MM.1S (cell line): Measurements from ENCODE around the gene MAP3K5.

Source experiments
- DNase-seq: peaks from one replicate; pipeline ENCODE4 v3.0.0-alpha.2; 2015
- H2AFZ ChIP-seq: fragments of 300-600 bp; sonication (generic); 2 replicates; pipeline ENCODE4 v1.6.0; 2016; ENCODE audit warnings: antibody characterized with exemption, low read length
- H3F3A ChIP-seq: fragments of 300-600 bp; sonication (generic); 2 replicates; pipeline ENCODE4 v1.6.1; 2016; ENCODE audit warnings: mild to moderate bottlenecking, antibody characterized with exemption, low read length, moderate library complexity, mixed read lengths; ENCODE audit not compliant: insufficient read depth
- H3K27ac ChIP-seq: fragments of 300-600 bp; sonication (generic); 2 replicates; pipeline ENCODE4 v1.5.1; 2016; ENCODE audit warnings: mild to moderate bottlenecking, low read length
- H3K27me3 ChIP-seq: fragments of 300-600 bp; sonication (generic); replicated peaks from 2 replicates; pipeline ENCODE4 v1.6.0; 2016; ENCODE audit warnings: low read length; ENCODE audit not compliant: insufficient read depth
- H3K36me3 ChIP-seq: fragments of 300-600 bp; sonication (generic); replicated peaks from 2 replicates; pipeline ENCODE4 v1.6.1; 2016; ENCODE audit warnings: mild to moderate bottlenecking, low read length, mixed read lengths; ENCODE audit not compliant: insufficient read depth
- H3K4me1 ChIP-seq: fragments of 300-600 bp; sonication (generic); 2 replicates; pipeline ENCODE4 v1.6.1; 2016; ENCODE audit warnings: low read length, mixed read lengths
- H3K4me2 ChIP-seq: fragments of 300-600 bp; sonication (generic); 2 replicates; pipeline ENCODE4 v1.6.0; 2016; ENCODE audit warnings: low read depth, low read length
- H3K4me3 ChIP-seq: fragments of 300-600 bp; sonication (generic); 2 replicates; pipeline ENCODE4 v1.5.1; 2016; ENCODE audit warnings: low read length, mixed read lengths
- H3K79me2 ChIP-seq: fragments of 300-600 bp; sonication (generic); 2 replicates; pipeline ENCODE4 v1.6.1; 2016; ENCODE audit warnings: mixed run types, low read length, mixed read lengths
- H3K9ac ChIP-seq: fragments of 300-600 bp; sonication (generic); 2 replicates; pipeline ENCODE4 v1.6.1; 2016; ENCODE audit warnings: low read length, mixed read lengths
- H3K9me2 ChIP-seq: fragments of 300-600 bp; sonication (generic); replicated peaks from 2 replicates; pipeline ENCODE4 v1.6.1; 2016; ENCODE audit warnings: mild to moderate bottlenecking, low read length, mixed read lengths; ENCODE audit not compliant: insufficient read depth
- H3K9me3 ChIP-seq: fragments of 300-600 bp; sonication (generic); replicated peaks from 2 replicates; pipeline ENCODE4 v1.6.1; 2016; ENCODE audit warnings: mild to moderate bottlenecking, low read length, mixed read lengths; ENCODE audit not compliant: insufficient read depth
- H4K20me1 ChIP-seq: fragments of 300-600 bp; sonication (generic); 2 replicates; pipeline ENCODE4 v1.6.1; 2016; ENCODE audit warnings: mild to moderate bottlenecking, low read length, moderate library complexity, mixed read lengths; ENCODE audit not compliant: insufficient read depth
- EZH2 ChIP-seq: fragments of 300-600 bp; sonication (generic); optimal IDR thresholded peaks from 2 replicates; pipeline ENCODE3; 2017; ENCODE audit warnings: low read depth, mild to moderate bottlenecking, antibody characterized with exemption, low read length, mixed read lengths
- EZH2phosphoT487 ChIP-seq: fragments of 300-600 bp; sonication (generic); IDR thresholded peaks from 2 replicates; pipeline ENCODE4 v1.6.1; 2018; ENCODE audit warnings: antibody characterized with exemption, low read length
- TF ChIP-seq, protein P1 (sequence below): fragments of 300-600 bp; sonication (generic); IDR thresholded peaks from 2 replicates; pipeline ENCODE4 v1.5.1; 2016; ENCODE audit warnings: antibody characterized with exemption, low read length, mixed read lengths

MAP3K5 gene

GRCh38 chr6:136609873-136610706, 182.2 kb downstream of the MAP3K5 start:
- Histone ChIP-seq H3K4me3 (no peak overlapping the region), H3K9me3 (no peaks in the 10 kb centered on the region), H2AFZ (no peak overlapping the region), H3K27me3 (no peaks in the 10 kb centered on the region), H4K20me1 (no peaks in the 10 kb centered on the region), H3F3A (no peaks in the 10 kb centered on the region), H3K4me2 (no peak overlapping the region), H3K4me1 (peaks cover 7% of the 10 kb centered on the region; the same call in 1 of the 2 replicates), H3K36me3 (no peaks in the 10 kb centered on the region), H3K79me2 (no peaks in the 10 kb centered on the region), H3K9me2 (no peaks in the 10 kb centered on the region), H3K27ac (no peak overlapping the region), H3K9ac (no peak overlapping the region)
- no peak for DNase-seq
- TF ChIP-seq EZH2 (no peak), EZH2phosphoT487 (no peak)

DNA sequence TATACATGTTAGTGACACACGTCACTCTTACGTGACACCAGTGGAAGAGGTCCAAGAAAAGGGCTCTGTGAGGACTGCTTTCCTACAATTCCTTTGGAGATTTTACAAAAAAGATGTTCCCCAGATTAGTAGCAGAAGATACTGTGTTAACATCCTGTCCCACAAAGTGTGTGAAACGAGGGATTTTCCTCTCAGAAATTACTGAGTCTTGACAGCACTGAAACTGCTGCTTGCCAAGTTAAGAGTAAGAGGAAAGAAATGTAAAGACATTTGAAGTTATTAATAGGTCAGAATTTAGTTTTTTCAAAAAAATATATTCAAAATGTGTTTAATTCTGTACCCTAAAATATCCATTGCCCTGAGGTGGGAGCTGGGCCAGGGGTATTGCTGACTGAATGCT, 183.3 kb downstream of the MAP3K5 start:
- Histone ChIP-seq H3K27ac (no peak overlapping the region), H3K9ac (no peak overlapping the region)

DNA sequence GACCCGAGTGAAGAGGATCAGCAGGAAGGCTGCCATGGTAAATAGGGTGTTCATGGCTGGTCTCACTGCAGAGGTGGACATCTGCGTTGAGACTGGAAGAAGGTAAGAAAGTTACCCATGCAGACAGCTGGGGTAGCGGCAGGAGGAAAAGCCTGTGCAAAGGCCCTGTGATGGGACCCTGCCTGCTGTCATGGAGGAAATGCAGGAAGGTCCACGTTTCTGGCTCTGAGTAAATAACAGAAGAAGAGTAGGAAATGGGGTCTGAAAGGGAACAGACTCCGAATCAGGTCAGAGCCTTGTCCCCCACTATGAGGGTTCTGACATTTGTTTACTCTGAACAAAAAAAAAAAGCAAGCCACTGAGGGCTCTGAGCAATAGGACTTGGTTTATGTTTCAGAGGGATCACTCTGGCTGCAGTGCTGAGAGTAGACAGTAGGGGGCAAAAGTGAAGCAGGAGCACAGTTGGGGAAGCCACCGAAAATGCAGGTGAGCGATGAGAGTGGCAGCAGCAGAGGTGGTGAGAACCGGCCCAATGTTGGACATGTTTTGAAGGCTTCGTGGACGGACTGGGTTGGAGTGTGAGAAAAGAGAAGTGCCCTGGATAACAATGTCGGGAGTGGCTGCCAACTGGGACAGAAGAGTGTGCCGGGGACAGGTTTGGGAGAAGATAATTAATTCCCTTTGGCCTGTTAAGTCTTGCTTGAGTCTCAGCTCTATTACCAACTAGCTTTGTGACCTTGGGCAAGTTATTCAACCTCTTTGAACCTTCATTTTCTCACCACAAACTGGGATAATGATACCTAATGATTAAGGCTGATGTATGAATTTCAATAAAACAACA, 184.1 kb downstream of the MAP3K5 start:
- Histone ChIP-seq H3K27ac (no peak overlapping the region), H3K4me2 (no peak overlapping the region; the same call in 1 of the 2 replicates), H3K36me3 (no peaks in the 10 kb centered on the region), H3K9me2 (no peaks in the 10 kb centered on the region), H3K27me3 (no peaks in the 10 kb centered on the region), H3K9ac (no peak overlapping the region), H3K4me1 (peaks cover 7% of the 10 kb centered on the region; the same call in 1 of the 2 replicates), H3K79me2 (no peaks in the 10 kb centered on the region), H3K4me3 (no peak overlapping the region), H3K9me3 (no peaks in the 10 kb centered on the region), H4K20me1 (no peaks in the 10 kb centered on the region), H3F3A (no peaks in the 10 kb centered on the region), H2AFZ (no peak overlapping the region)
- peak; percentile 62 for DNase-seq
- TF ChIP-seq EZH2phosphoT487 = no peak
- TF ChIP-seq, protein P1, sequence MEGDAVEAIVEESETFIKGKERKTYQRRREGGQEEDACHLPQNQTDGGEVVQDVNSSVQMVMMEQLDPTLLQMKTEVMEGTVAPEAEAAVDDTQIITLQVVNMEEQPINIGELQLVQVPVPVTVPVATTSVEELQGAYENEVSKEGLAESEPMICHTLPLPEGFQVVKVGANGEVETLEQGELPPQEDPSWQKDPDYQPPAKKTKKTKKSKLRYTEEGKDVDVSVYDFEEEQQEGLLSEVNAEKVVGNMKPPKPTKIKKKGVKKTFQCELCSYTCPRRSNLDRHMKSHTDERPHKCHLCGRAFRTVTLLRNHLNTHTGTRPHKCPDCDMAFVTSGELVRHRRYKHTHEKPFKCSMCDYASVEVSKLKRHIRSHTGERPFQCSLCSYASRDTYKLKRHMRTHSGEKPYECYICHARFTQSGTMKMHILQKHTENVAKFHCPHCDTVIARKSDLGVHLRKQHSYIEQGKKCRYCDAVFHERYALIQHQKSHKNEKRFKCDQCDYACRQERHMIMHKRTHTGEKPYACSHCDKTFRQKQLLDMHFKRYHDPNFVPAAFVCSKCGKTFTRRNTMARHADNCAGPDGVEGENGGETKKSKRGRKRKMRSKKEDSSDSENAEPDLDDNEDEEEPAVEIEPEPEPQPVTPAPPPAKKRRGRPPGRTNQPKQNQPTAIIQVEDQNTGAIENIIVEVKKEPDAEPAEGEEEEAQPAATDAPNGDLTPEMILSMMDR = peak; percentile 91
- no peak for TF ChIP-seq EZH2

More for the DNA sequence above, 183.3 kb downstream of the MAP3K5 start:
- no peak overlapping the region for H3K4me3 ChIP-seq
- no peaks in the 10 kb centered on the region for H3K79me2 ChIP-seq
- no peaks in the 10 kb centered on the region for H3K9me3 ChIP-seq
- H3K4me1 ChIP-seq = peaks cover 7% of the 10 kb centered on the region; the same call in 1 of the 2 replicates
- DNase-seq = no peak
- no peaks in the 10 kb centered on the region for H3F3A ChIP-seq
- no peaks in the 10 kb centered on the region for H3K36me3 ChIP-seq
- H3K27me3 ChIP-seq = no peaks in the 10 kb centered on the region
- no peak overlapping the region for H3K4me2 ChIP-seq
- TF ChIP-seq, protein P1 = no peak
- H2AFZ ChIP-seq = no peak overlapping the region
- H4K20me1 ChIP-seq = no peaks in the 10 kb centered on the region
- H3K9me2 ChIP-seq = no peaks in the 10 kb centered on the region
